Hypothalamus (tissue), 51 donors: Measurements from ENCODE around the gene TNFAIP8L1.
"Not testable (repeated sequence)": the region's sequence is repeated elsewhere in the genome, so short reads cannot be mapped to it uniquely, and the experiment has no call there.

Source experiments
- DNase-seq, 51 donors: peaks; one replicate each; lab custom pipeline; 2025; lab: John Stamatoyannopoulos, UW

The TNFAIP8L1 gene

DNA sequence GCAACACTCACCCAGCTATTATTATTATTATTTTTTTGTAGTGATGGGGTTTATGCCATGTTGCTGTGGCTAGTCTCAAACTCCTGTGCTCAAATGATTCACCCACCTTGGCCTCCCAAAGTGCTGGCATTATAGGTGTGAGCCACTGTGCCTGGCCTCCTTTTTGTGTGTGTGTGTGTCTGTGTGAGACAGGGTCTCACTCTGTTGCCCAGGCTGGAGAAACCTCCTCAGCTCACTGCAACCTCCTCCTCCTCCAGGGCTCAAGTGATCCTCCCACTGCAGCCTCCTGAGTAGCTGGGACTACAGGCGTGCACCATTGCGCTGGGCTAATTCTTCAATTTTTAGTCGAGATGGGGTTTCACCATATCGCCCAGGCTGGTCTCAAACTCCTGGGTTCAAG, 34.4 kb downstream of the TNFAIP8L1 start:
- no peak for DNase-seq

DNA sequence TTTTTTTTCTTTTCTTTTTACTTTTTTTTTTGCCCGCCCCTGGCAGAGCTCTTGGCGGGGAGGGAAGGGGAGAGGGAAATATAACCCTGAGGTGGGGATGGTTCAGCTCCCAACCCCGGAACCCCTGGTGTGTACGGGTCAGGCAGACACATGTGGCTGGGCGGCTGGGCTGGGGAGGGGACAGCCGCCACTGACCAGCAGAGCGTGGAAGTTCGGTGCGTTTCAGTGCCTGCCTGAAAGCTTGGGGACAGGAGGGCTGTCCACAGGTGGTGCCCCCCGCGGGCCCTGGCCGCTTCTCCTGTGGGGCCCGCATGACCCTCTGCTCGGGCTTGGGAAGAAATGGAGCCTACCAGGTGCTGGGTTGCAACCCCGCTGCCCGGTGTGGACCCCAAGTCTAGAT, 36.0 kb downstream of the TNFAIP8L1 start:
- DNase-seq, result no peak

DNA sequence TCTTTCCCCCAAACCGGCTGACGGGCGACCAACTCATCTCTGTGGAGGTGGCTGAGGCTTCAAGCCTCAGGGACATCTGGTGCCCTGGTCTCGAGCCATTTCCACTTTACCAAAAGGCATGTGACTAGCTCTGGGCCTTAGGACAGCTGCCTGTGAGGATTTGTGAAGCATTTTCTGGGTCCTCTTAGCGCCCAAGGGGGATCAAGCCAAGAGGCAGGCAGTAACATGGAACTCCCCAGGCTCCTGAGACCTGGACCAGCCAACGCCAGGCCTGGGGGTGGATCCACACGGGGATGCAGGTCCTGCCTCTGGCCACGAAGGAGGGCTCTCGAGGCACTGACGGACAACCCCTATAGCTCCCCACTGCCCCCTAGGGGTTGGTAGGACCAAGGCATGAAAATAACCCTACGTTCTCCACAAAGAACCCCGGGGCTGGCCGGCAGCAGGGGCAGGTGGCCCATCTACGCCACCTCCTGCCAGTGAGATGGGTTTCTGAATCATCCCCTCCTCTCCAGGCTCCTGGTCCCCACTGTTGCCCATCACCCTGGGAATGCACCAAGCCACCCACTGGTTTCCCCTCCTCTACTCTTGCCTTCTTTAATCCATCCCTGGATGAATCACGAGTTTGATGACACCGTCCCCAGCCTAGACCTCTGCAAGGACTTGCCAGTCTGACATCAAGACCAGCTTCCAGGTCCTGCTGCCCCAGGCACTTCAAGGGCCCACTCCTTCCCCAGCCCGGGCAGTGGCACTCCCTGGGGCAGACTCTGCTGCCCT, 37.8 kb downstream of the TNFAIP8L1 start:
- peak in 6 of 51 donors; percentile 9 to 32 (median 16) for DNase-seq

DNA sequence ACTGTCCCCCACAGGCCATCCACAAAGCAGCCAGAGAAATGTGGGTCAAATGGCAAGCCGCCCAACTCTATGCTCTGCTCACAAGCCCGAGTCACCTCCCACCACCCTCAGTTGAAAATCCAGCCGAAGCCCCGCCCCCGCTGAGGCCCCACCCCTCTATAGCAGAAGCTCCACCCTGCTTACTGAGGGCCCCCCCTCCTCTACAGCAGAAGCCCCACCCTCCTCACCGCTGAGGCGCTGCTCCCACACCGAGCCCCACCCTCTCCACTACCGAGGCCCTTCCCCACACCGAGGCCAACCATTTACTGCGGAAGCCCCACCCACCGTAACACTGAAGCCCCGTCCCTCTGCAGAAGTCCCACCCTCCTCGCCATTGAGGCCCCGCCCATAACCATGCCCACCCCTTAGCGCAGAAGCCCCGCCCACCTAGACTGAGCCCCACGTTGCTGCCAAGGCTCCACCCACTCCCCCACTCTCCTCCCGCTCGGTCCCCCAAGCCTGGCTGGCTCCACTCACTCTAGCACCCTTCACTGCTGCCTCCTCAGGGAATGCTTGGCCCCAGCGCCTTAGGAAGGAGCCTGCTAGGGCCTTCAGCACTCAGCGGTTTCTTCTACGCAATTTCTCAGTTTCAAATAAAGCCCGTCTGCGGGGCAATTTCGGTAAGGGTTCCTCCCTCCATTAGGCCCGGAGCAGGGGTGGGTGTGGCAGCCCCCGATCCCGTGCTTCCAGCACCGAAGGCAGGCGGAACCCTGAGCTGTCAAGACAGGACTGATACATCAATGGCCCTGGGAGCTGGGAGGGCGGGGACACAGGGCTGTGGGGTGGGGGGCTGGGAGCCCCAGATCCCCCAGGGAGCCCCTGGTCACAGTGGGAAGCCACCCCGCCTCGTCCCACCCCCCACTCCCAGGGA, 39.8 kb downstream of the TNFAIP8L1 start:
- DNase-seq, result no peak

DNA sequence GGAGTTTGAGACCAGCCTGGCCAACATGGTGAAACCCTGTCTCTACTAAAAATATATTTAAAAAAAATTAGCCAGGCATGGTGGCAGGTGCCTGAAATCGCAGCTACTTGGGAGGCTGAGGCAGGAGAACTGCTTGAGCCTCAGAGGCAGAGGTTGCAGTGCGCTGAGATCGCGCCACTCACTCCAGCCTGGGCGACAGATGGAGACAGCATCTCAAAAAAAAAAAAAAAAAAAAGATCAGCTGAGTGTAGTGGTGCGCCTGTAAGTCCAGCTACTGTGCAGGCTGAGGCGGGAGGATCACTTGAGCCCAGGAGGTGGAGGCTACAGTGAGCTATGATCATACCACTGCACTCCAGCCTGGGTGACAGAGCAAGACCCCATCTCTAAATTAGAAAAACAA, 40.7 kb downstream of the TNFAIP8L1 start:
- not testable (repeated sequence) for DNase-seq

DNA sequence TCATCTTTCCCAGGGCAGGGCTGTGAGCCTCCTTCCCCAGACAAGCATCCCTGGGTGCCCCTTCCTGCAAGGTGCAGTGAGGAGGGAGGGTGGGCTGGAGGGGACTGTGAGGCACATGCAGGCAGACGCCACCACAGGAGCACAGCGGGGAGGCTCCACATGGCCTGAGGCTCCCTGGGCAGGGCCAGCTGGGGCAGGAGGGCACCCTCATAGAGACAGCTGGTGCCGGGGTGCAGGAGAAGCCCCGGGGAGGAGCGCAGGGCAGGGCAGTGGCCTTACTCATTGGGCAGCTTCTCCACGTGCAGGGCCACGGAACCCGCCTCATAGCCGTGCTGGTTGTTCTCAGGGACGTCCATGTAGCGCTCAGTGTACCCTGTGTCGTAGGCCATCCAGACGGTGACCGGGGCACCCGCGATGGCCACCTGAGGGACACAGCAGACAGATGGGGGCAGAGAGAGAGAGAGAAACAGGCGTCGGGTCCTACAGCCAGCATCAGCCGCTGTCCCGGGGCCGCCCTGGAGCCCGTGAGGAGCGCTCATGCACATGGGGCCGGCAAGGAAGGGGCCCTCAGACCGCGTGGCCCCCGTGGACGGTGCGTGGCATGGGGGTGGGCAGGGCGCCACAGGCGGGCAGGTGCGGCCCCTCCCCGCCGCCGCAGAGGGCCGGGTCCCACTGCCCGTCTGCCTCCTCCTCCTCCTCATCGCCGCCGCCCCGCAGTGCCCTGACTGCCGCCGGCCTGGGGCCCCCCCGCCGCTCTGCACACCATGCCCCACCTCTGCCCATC, 43.3 kb downstream of the TNFAIP8L1 start:
- no peak for DNase-seq

DNA sequence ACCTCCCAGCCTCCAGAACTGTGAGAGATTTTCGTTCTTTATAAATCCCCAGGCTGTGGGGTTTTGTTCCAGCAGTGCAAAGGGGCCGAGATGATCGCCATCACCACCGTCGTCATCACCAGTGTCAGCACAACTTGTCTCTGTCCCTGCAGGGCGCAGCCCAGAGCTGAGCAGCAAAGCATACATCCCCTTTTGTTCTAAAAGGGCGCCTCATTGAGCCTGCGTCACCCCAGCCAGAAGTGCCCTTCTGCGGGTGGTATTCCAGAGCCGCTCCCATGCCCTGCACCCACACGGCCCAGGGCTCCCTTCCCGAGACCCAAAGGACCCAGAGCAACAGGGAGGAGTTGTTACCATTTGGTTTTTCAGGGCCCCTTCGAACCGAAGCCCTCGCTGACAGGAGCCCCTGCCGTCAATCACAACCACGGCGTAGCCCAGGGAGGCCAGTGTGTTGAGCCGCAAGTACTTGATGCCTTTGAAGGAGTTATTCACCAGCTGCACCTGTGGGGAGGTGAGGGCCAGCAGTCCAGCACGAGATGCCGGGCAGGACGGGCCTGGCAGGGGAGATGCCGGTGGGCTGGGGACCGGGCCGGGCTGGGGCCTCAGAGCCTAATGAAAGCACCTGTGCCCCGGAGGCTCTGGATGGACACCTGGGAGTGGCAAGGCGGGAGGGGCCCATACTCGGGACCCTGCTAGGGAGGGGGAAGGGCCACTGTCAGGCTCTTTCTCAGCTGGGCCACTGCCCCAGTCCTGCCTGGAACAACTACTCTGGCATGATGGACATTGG, 45.2 kb downstream of the TNFAIP8L1 start:
- peak in 5 of 51 donors; percentile 7 to 21 (median 17) for DNase-seq

DNA sequence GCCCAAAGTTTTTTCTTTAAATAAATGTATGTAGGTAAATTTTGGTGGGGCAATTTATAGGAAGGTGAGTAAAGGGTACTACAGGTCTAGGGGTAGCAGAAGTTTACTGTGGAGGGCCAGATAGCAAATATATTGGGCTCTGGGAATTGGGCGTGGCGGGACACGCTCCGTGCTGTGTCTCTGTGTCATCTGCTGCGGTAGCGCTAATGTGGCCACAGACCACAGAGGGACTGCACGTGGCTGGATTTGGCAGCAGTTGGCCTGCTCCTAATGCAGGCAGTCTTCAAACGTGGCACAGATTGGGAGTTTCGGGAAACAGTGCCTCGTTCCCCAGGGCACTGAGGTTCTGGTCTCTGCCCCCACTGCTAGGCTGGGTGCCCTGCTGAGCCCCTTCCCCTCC, 47.4 kb downstream of the TNFAIP8L1 start:
- DNase-seq, result no peak

DNA sequence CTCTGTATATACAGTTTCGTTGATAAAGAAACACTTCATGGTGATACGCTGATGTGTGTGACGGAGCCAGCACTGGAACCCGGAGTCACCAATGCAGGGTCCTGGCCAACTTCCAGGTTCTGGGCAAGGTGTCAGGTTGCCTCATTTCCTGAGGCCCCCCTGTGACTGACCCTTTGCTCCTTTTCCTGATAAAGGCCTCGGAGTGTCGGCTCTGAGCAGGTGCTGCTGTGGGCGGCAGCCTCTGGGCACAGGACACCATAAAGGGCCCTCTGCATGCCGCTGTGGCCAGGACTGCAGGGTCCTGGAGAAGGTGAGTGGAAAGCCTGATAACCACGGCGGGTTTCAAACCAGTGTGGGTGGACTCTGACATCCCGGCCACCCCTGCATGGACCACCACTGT, 48.1 kb downstream of the TNFAIP8L1 start:
- DNase-seq, result no peak

DNA sequence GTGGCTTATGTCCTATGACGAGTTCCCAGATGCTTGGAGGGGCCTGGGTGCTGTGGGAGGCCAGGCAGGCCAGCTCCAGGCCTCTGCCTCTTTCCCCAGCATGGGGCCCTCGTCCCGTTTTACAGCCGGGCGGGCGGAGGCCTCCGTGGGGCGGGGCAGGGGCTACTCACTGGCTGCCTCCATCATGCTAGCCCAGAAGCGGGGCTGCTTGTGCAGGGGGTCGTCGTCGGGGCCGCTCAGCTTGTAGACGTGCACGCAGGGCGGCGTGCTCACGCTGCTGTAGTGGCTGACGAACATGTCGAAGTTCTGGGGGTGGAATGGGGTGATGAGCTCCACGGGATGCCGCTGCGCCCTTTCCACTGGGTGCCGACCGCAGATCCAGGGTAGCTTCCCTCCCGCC, 49.3 kb downstream of the TNFAIP8L1 start:
- DNase-seq, result no peak

DNA sequence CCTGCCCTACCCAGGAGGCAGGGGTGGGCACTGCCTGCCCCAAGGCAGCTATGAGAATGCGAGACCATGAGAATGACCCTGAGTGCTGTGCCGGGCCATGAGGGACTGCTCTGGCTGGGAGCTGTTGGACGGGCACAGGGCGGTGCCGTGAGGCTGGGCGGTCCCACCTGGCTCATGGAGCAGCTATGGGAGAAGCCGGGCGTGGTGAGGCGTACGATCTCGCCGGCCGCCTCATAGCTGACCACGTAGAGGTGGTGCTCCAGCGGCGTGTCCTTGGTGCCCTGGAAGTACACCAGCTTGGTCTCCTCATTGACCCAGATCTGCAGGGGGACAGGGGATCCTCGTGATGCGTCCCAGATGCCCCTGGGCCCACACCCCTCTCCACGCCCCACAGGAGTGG, 50.1 kb downstream of the TNFAIP8L1 start:
- DNase-seq, result no peak

DNA sequence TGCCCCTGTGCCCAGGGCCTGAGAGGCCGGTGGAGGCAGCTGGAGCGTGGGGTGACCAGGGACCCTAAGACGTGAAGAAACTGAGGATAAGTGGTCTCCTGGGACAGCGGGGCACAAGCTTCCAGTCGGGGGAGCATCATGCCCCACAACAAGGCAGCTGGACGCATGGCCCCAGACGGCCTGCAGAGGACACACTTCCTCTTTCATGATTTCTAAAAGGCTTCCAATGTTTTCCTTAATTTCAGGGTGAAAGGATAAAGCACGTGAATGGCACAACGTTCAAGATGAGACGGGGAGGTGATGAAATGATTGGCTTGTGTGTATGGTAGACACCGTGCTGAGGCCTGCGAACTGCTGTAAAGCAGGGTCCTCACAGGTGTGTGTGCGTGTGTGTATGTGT, 51.0 kb downstream of the TNFAIP8L1 start:
- DNase-seq, result no peak

DNA sequence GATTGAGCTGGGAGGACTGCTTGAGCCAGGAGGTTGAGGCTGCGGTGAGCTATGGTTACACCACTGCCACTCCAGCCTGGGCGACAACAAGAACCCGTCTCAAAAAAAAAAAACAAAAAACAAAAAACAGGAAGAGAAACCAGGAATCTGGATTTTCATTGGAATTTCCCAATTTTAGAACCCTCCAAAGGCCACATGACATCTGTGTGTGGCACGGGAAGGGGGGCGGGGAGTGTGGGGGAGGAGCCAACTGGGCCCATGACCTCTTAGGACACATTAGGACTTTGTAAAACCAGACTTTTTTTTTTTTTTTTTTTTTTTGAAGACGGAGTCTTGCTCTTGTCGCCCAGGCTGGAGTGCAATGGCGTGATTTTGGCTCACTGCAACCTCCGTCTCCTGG, 52.1 kb downstream of the TNFAIP8L1 start:
- no peak for DNase-seq

DNA sequence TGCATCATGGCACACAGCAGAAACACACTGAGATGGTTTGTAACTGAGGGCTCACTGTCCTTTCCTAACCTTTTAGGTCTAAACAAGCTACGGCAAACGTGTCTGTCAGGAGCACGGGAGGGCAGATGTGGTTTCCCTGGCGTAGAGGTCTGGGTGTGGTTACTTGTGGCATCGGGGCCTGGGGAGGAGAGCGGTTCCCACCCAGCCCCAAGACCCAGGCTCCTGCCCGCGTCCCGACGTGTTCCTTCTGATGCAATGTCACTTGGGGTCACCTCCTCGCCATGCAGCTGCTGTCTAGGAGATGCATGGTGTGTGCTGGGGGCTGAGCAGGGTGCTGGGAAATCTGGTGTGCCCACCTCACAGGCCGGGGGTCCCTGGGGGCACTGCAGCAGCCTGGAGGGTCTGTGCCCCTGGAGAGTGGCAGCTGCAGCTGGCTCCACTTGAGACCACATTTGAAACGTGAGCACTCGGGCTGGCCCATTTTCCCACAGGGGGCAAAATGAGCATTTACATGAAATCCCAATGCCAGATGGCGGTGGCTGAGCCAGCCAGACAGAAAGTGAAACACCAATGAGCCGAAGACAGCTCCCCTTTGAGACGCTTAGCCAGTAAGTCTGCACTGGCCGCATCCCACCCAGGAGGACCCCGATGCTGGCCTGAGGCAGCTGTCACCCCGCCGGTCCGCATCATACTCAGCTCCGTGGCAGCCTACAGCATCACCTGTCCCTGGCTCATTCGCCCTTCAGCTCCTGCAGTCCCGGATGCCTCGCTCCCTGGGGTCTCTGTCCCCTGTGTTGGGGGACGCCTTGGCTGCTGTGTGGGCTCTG, 53.1 kb downstream of the TNFAIP8L1 start:
- DNase-seq, result no peak

DNA sequence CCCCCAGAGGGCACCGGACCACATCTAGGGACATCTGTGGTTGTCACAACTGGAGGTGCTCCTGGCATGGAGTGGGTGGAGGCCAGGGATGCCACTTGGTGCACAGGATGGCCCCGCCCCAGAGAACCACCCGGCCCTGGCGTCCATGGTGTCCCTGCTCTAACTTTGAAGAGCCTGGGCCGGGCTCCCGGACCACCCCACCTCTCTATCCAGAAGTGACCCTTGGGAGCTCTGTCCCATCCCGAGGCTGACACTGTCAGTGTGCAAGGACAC, 53.7 kb downstream of the TNFAIP8L1 start:
- DNase-seq, result no peak

DNA sequence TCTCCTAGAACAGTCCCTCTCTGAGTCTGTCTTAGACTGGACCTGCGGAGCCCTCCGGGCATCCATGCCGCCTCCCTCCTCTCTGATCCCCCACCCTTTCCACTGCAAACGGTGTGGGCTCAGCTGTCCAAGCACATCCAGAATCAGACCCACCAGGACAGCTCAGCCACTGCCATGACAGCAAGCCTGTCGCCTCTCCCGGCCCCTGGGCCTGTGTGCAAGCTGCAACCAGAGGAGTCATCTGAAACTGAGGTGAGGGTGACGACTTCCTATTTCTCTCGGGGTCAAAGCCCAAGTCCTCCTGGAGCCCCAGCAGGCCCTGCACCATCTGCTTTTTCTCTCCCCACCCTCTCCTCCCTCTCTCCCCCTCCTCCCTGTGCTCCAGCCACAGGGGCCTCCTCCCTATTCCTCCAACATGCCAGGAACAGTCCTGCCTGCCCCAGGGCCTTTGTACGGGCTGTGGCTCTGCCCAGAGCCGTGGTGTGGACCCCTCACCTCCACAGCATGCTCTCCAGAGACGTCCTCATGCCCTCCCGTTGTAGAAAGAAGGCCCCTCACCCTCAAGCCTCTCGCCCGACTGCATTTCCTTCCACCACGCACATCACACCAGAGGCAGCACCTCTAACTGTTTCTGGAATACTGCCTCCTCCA, 54.3 kb downstream of the TNFAIP8L1 start:
- DNase-seq, result no peak

DNA sequence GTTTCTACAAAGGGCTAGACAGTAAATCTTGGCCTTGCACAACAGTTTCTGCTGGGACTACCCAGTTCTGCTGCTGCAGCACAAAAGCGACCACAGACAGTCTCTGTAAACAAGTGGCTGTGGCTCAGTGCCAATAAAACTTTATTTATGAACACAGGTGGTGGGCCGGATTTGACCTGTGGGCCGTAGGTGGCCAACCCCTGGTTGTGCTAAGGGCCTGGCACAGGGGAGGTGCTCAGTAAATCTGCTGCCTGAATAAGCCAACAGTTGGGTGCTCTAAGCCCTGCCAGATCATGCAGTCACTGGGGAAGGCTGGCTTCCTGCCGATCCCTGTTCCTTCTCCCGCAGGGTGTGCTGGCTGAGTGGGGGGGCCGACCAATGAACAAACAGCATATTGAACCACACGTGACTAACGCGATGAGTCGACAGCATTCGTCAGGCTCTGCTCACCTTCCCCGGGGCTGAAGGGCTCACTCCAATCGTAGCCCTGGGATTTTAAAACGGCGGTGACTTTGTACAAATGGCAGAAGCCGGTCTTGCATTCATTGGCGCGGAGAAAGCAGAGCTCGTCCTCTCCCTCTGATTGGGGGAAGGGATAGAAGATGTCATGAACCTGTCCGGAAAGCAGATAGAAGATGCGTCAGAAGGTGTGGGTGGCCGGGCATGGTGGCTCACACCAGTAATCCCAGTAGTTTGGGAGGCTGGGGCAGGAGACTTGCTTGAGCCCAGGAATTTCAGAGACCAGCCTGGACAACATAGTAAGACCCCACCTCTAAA, 55.1 kb downstream of the TNFAIP8L1 start:
- DNase-seq, result peak in 42 of 51 donors; percentile 1 to 88 (median 54)

DNA sequence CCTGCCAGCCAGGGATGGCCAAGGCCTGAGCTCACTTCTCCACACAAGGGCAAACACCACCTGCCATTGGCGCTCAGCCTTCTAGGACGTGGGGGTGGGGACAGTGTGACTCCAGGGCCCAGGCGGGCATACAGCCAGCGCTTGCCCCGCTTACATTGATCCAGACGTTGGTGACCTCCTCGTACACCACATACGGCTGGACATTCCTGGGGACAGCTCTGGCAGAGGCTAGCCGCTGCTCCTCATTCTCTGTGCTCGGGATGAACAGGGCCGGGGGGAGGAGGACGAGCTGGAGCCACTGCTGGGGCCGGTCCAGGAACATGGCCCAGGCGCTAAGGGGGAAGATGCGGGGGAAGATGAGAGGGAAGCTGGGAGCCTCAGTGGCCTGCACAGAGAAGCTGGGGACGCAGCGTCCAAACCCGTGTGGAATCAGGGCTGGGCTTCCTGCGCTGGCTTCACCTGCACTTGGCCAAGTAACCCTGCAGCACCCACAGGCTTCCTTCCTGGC, 56.0 kb downstream of the TNFAIP8L1 start:
- DNase-seq, result peak in 36 of 51 donors; percentile 2 to 71 (median 29)
